ENCODE data around the gene ZNF460.

The ZNF460 gene

DNA sequence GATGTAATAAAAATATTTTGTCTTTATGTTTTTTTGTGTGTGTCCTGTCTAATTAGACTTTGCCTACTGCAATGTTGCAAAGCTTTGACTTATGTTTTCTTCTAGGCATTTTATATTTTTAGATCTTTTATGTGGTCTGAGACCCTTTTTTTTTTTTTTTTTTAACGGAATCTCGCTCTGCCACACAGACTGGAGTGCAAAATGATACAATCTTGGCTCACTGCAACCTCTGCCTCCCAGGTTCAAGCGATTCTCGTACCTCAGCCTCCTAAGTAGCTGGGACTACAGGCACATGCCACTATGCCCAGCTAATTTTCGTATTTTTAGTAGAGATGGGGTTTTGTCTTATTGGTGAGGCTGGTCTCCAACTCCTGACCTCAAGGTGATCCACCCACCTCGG lies 62.3 kb downstream of the ZNF460 start:
- DNase-seq (ENCODE audit: low spot score) = no peak
- TF ChIP-seq, protein P1, sequence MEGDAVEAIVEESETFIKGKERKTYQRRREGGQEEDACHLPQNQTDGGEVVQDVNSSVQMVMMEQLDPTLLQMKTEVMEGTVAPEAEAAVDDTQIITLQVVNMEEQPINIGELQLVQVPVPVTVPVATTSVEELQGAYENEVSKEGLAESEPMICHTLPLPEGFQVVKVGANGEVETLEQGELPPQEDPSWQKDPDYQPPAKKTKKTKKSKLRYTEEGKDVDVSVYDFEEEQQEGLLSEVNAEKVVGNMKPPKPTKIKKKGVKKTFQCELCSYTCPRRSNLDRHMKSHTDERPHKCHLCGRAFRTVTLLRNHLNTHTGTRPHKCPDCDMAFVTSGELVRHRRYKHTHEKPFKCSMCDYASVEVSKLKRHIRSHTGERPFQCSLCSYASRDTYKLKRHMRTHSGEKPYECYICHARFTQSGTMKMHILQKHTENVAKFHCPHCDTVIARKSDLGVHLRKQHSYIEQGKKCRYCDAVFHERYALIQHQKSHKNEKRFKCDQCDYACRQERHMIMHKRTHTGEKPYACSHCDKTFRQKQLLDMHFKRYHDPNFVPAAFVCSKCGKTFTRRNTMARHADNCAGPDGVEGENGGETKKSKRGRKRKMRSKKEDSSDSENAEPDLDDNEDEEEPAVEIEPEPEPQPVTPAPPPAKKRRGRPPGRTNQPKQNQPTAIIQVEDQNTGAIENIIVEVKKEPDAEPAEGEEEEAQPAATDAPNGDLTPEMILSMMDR (IDR thresholded peaks at IDR 0.05; ENCODE audit: extremely low read depth, missing control alignments) = no peak
